GM19397 (cell line): ENCODE data around the gene PAM16.
"Not testable (repeated sequence)": the region's sequence is repeated elsewhere in the genome, so short reads cannot be mapped to it uniquely, and the experiment has no call there.

Experiments
- ATAC-seq: cut with Tn5 transposase; IDR thresholded peaks from one replicate; pipeline ENCODE4 v1.9.1; 2021; ENCODE audit warnings: mild to moderate bottlenecking, moderate library complexity; ENCODE audit not compliant: unreplicated experiment

The PAM16 gene

GRCh38 chr16:4350787-4351659 is at the start of gene PAM16:
TSS of gene PAM16 (minus strand) at chr16:4351321. CDS start at chr16:4351234, 87 bp downstream.
- peak; percentile 89 for ATAC-seq

- no peak for ATAC-seq
Measured at GRCh38 chr16:4399001-4399730, 48.0 kb upstream of the PAM16 start.

GRCh38 chr16:4395055-4395726 is 44.1 kb upstream of the PAM16 start:
- ATAC-seq, result no peak

GRCh38 chr16:4393850-4394249 is 42.7 kb upstream of the PAM16 start:
- not testable (repeated sequence) for ATAC-seq

GRCh38 chr16:4393240-4393600 is 42.1 kb upstream of the PAM16 start:
- no peak for ATAC-seq

GRCh38 chr16:4392382-4393239 is 41.5 kb upstream of the PAM16 start:
- no peak for ATAC-seq

- ATAC-seq, result no peak
Measured at GRCh38 chr16:4391631-4392381, 40.7 kb upstream of the PAM16 start.

- no peak for ATAC-seq
Measured at GRCh38 chr16:4390266-4391260, 39.4 kb upstream of the PAM16 start.

- ATAC-seq, result no peak
Measured at GRCh38 chr16:4389051-4389955, 38.2 kb upstream of the PAM16 start.

GRCh38 chr16:4388271-4389021 is 37.3 kb upstream of the PAM16 start:
- ATAC-seq, result no peak

GRCh38 chr16:4387781-4388180 is 36.7 kb upstream of the PAM16 start:
- ATAC-seq, result no peak

GRCh38 chr16:4386951-4387565 is 35.9 kb upstream of the PAM16 start:
- no peak for ATAC-seq

- no peak for ATAC-seq
Measured at GRCh38 chr16:4386451-4386805, 35.3 kb upstream of the PAM16 start.

- ATAC-seq, result no peak
Measured at GRCh38 chr16:4385789-4386450, 34.8 kb upstream of the PAM16 start.

- no peak for ATAC-seq
Measured at GRCh38 chr16:4385066-4385788, 34.1 kb upstream of the PAM16 start.
